HepG2 (cell line): ENCODE measurements around the gene PRICKLE2. TPM values are rescaled to one million over a fixed set of nuclear protein-coding genes. Genes with fewer than 3 reads are reported as not detected.

Experiments used
- ATAC-seq: fragments of 200-7000 bp; cut with Tn5 transposase; 3 replicates; pipeline ENCODE4 v1.9.1; 2020; ENCODE audit warnings: mild to moderate bottlenecking, moderate library complexity
- BruUV-seq: library from RNA; stranded (reverse); fragments of 400-500 nt; replicated peaks from 2 replicates; lab custom pipeline; 2021; lab: Mats Ljungman, UMichigan
- CTCF ChIA-PET: fragments of 300-600 bp; formaldehyde crosslinking; extraction: SDS; loops from one replicate; lab custom pipeline; 2021; ENCODE audit warnings: low total read pairs, inconsistent platforms, low intra/inter-chr PET ratio; lab: Yijun Ruan, JAX
- POLR2A ChIA-PET: fragments of 350-600 bp; sonication (Branson Sonifier 250); formaldehyde crosslinking; loops from one replicate; lab custom pipeline; 2020; ENCODE audit warnings: antibody characterized with exemption, inconsistent platforms; lab: Yijun Ruan, JAX
- DNase-seq: peaks from one replicate; pipeline ENCODE4 v3.0.0-alpha.2; 2015; ENCODE audit warnings: low spot score
- FAIRE-seq: peaks from 3 replicates; lab custom pipeline; 2011; peaks lifted over from hg19 to GRCh38; lab: Jason Lieb, UNC
- H2AFZ ChIP-seq: one replicate; pipeline ENCODE4 v1.6.1; 2011; ENCODE audit warnings: low read length, inconsistent platforms
- H3K27ac ChIP-seq: fragments of 300-600 bp; 3 replicates; pipeline ENCODE4 v1.8.0; 2011; ENCODE audit warnings: mixed run types, mild to moderate bottlenecking, mixed read lengths, low read length, inconsistent platforms; ENCODE audit not compliant: insufficient read depth; ENCODE audit errors: extremely low read length
- H3K27me3 ChIP-seq, 2 experiments: fragments of 200-600 bp in 1 of 2; 2 replicates in 1 of 2; 3 replicates in 1 of 2; pipeline versions ENCODE4 v1.6.0 to v1.8.0; 2011; ENCODE audit warnings: low read length in 2 of 2, mild to moderate bottlenecking in 2 of 2, moderate library complexity in 2 of 2, inconsistent platforms in 1 of 2; ENCODE audit not compliant: insufficient read depth in 2 of 2, control insufficient read depth in 1 of 2
- H3K36me3 ChIP-seq, 2 experiments: fragments of 200-600 bp in 1 of 2; replicated peaks in 1 of 2; 2 replicates in 1 of 2; 3 replicates in 1 of 2; pipeline versions ENCODE4 v1.5.1 to v1.8.0; 2011; ENCODE audit warnings: low read length in 2 of 2, inconsistent platforms in 1 of 2; ENCODE audit not compliant: insufficient read depth in 2 of 2, control insufficient read depth in 1 of 2
- H3K4me1 ChIP-seq: 2 replicates; pipeline ENCODE4 v1.5.1; 2012; ENCODE audit warnings: low read length, inconsistent platforms; ENCODE audit not compliant: insufficient read depth
- H3K4me2 ChIP-seq: 2 replicates; pipeline ENCODE4 v1.6.0; 2011; ENCODE audit warnings: low read depth, low read length, inconsistent platforms
- H3K4me3 ChIP-seq, 3 experiments: fragments of 200-600 bp in 1 of 3; sonication (generic), shearing (Covaris generic) in 1 of 3; replicated peaks in 1 of 3; 2 replicates each; pipeline ENCODE4 v1.5.1; 2011 to 2016; ENCODE audit warnings: low read length in 3 of 3, inconsistent platforms in 2 of 3, low read depth in 2 of 3, mild to moderate bottlenecking in 2 of 3, control low read depth in 1 of 3, mixed read lengths in 1 of 3; ENCODE audit not compliant: insufficient read depth in 1 of 3
- H3K79me2 ChIP-seq: one replicate; pipeline ENCODE4 v1.6.1; 2011; ENCODE audit warnings: low read length, inconsistent platforms; ENCODE audit not compliant: insufficient read depth
- H3K9ac ChIP-seq: 2 replicates; pipeline ENCODE4 v1.6.0; 2011; ENCODE audit warnings: mild to moderate bottlenecking, low read depth, low read length, inconsistent platforms; ENCODE audit not compliant: insufficient read depth
- H3K9me3 ChIP-seq: 2 replicates; pipeline ENCODE4 v1.5.1; 2012; ENCODE audit warnings: mild to moderate bottlenecking, low read length
- H4K20me1 ChIP-seq: 2 replicates; pipeline ENCODE4 v1.6.0; 2011; ENCODE audit warnings: inconsistent platforms, mild to moderate bottlenecking, low read length, moderate library complexity; ENCODE audit not compliant: insufficient read depth
- ARNT ChIP-seq: fragments of 450-650 bp; IDR thresholded peaks from 2 replicates; pipeline ENCODE4 v1.6.1; 2017
- BHLHE40 ChIP-seq: IDR thresholded peaks from 2 replicates; pipeline ENCODE4 v1.6.1; 2011; ENCODE audit warnings: low read length, improper control_type of control experiment
- EEA1 ChIP-seq: sonication (generic); formaldehyde crosslinking; IDR thresholded peaks from 2 replicates; pipeline ENCODE4 v1.5.1; 2020; ENCODE audit warnings: mild to moderate bottlenecking, missing genetic modification reagents, borderline replicate concordance
- RFX1 ChIP-seq: fragments of 450-650 bp; IDR thresholded peaks from 2 replicates; pipeline ENCODE4 v1.6.1; 2017
- SMAD9 ChIP-seq: sonication (generic); formaldehyde crosslinking; IDR thresholded peaks from 2 replicates; pipeline ENCODE4 v1.5.1; 2020; ENCODE audit warnings: mild to moderate bottlenecking, missing genetic modification reagents
- ZNF136 ChIP-seq: sonication (generic); formaldehyde crosslinking; IDR thresholded peaks from 2 replicates; pipeline ENCODE4 v1.8.1; 2022; ENCODE audit warnings: low read depth, mild to moderate bottlenecking, moderate library complexity, missing genetic modification reagents
- ZNF260 ChIP-seq: sonication (generic); formaldehyde crosslinking; IDR thresholded peaks from 2 replicates; pipeline ENCODE4 v1.4.0; 2020; ENCODE audit warnings: missing genetic modification reagents, low read depth, mild to moderate bottlenecking, borderline replicate concordance
- ZNF550 ChIP-seq: sonication (generic); formaldehyde crosslinking; IDR thresholded peaks from 2 replicates; pipeline ENCODE4 v1.4.0; 2020; ENCODE audit warnings: mild to moderate bottlenecking, missing genetic modification reagents, borderline replicate concordance
- ZNF703 ChIP-seq: sonication (generic); formaldehyde crosslinking; IDR thresholded peaks from 2 replicates; pipeline ENCODE4 v1.5.1; 2020; ENCODE audit warnings: missing genetic modification reagents, mild to moderate bottlenecking, moderate library complexity, borderline replicate concordance
- ZNF747 ChIP-seq: sonication (generic); formaldehyde crosslinking; IDR thresholded peaks from 2 replicates; pipeline ENCODE4 v1.8.1; 2023; ENCODE audit warnings: missing genetic modification reagents, mild to moderate bottlenecking, borderline replicate concordance
- ZNF879 ChIP-seq: sonication (generic); formaldehyde crosslinking; IDR thresholded peaks from 2 replicates; pipeline ENCODE4 v1.8.1; 2023; ENCODE audit warnings: missing genetic modification reagents
- ZSCAN30 ChIP-seq: sonication (generic); formaldehyde crosslinking; IDR thresholded peaks from 2 replicates; pipeline ENCODE4 v1.5.0; 2020; ENCODE audit warnings: mild to moderate bottlenecking, missing genetic modification reagents
- whole genome bisulfite sequencing: methylation state at CpG from one replicate; pipeline ENCODE4 v1.1.6; 2017; ENCODE audit warnings: low lambda C conversion rate; 5-methylcytosine and 5-hydroxymethylcytosine counted together
- in situ Hi-C: cut with HindIII; loops from 2 replicates; pipeline ENCODE4 v1.10.0; 2017; ENCODE audit warnings: low pct_unique_long_range_greater_than_20kb; ENCODE audit not compliant: extremely low pct_ligation_motif_present
- intact Hi-C: fragments of 100-400 bp; cut with micrococcal nuclease; formaldehyde crosslinking; loops from one replicate; pipeline ENCODE4 v1.10.0; 2022; ENCODE audit not compliant: unreplicated experiment
- polyA plus RNA-seq, 8 experiments: library from polyadenylated mRNA; depleted of rRNA in 3 of 8; stranded (reverse) in 7 of 8; unstranded in 1 of 8; fragments of >200 nt; fragmentation: Illumina TruSeq in 4 of 8; extraction: Trizol in 4 of 8; gene quantifications; 2 replicates each; pipeline versions ENCODE4 v1.2.1 to v1.2.3, GENCODE V29; 2011 to 2016; ENCODE audit warnings: low read depth in 4 of 8, missing spikeins in 1 of 8, mixed read lengths in 1 of 8; ENCODE audit not compliant: insufficient read depth in 1 of 8
- total RNA-seq, 5 experiments: library from RNA; depleted of rRNA; stranded (reverse); fragments of >200 nt; fragmentation: Illumina TruSeq; extraction: Trizol; gene quantifications; 2 replicates each; pipeline ENCODE4 v1.2.3, GENCODE V29; 2016; ENCODE audit warnings: low read depth in 1 of 5
- TF ChIP-seq, protein P1 (sequence below): sonication (generic); formaldehyde crosslinking; IDR thresholded peaks from 2 replicates; pipeline ENCODE4; 2020; ENCODE audit warnings: missing genetic modification reagents, mild to moderate bottlenecking, borderline replicate concordance
- TF ChIP-seq, protein P2 (sequence below): sonication (generic); formaldehyde crosslinking; IDR thresholded peaks from 2 replicates; pipeline ENCODE4 v1.8.1; 2023; ENCODE audit warnings: mild to moderate bottlenecking, missing genetic modification reagents
- TF ChIP-seq, protein P3 (sequence below): sonication (generic); formaldehyde crosslinking; IDR thresholded peaks from 2 replicates; pipeline ENCODE4 v1.4.0; 2020; ENCODE audit warnings: mild to moderate bottlenecking, missing genetic modification reagents
- TF ChIP-seq, protein P4 (sequence below): fragments of 450-650 bp; IDR thresholded peaks from 2 replicates; pipeline ENCODE4 v1.6.1; 2016
- TF ChIP-seq, protein P5 (sequence below): sonication (generic); formaldehyde crosslinking; IDR thresholded peaks from 2 replicates; pipeline ENCODE4 v1.5.1; 2020; ENCODE audit warnings: missing genetic modification reagents, mild to moderate bottlenecking, borderline replicate concordance

The PRICKLE2 gene
- total and polyA plus RNA-seq, 2 of the 13 experiments (the other 11 are each of a cell fraction or from before 2014, with no cell fraction given): 0.01 to 0.07 TPM

DNA sequence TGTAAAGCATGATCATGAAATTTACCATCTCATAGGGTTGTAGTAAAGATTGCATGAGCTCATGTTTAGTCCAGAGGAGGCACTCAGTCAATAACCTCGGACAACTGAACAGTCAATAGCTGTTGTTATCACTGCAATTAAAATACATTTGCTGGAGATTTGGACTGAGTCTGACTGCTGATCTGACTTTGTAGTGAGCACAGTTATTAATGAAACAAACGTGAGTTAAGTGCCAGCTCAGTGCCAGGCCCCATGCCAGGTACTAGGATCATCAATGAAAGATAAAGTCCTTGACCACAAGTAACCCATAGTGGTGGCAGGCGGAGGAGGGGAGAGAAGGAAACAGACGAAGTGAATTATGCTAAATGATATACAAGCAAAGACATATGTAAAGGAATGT is 43.7 kb upstream of the PRICKLE2 start:
- H4K20me1 ChIP-seq: no peaks in the 10 kb centered on the region
- in situ Hi-C loops (no loop called here), intact Hi-C loops (no loop called here)
- H3K36me3 ChIP-seq: no peaks in the 10 kb centered on the region
- H3K9ac ChIP-seq: no peak overlapping the region
- H3K4me3 ChIP-seq: no peak overlapping the region
- no TSS peak for BruUV-seq
- no peak for FAIRE-seq
- no peak for DNase-seq
- H3K9me3 ChIP-seq: peaks cover 9% of the 10 kb centered on the region
- no peak for ATAC-seq
- H2AFZ ChIP-seq: no peak overlapping the region
- CTCF ChIA-PET: no interaction called here
- POLR2A ChIA-PET: no interaction called here
- H3K79me2 ChIP-seq: no peaks in the 10 kb centered on the region
- no peak overlapping the region for H3K4me2 ChIP-seq
- H3K4me1 ChIP-seq: peaks cover 27% of the 10 kb centered on the region
- WGBS: 34% methylated on average over 4 of the region's 4 CpGs
- no peak overlapping the region for H3K27ac ChIP-seq
- peaks cover 0 to 23% of the 10 kb centered on the region in 2 experiments; a peak in 2 of 5 replicates for H3K27me3 ChIP-seq
- TF ChIP-seq, protein P1, sequence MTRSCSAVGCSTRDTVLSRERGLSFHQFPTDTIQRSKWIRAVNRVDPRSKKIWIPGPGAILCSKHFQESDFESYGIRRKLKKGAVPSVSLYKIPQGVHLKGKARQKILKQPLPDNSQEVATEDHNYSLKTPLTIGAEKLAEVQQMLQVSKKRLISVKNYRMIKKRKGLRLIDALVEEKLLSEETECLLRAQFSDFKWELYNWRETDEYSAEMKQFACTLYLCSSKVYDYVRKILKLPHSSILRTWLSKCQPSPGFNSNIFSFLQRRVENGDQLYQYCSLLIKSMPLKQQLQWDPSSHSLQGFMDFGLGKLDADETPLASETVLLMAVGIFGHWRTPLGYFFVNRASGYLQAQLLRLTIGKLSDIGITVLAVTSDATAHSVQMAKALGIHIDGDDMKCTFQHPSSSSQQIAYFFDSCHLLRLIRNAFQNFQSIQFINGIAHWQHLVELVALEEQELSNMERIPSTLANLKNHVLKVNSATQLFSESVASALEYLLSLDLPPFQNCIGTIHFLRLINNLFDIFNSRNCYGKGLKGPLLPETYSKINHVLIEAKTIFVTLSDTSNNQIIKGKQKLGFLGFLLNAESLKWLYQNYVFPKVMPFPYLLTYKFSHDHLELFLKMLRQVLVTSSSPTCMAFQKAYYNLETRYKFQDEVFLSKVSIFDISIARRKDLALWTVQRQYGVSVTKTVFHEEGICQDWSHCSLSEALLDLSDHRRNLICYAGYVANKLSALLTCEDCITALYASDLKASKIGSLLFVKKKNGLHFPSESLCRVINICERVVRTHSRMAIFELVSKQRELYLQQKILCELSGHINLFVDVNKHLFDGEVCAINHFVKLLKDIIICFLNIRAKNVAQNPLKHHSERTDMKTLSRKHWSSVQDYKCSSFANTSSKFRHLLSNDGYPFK: no peak
- TF ChIP-seq ZNF747 (CRISPR knock-in tag) (no peak), ZNF550 (no peak), ZNF703 (no peak), RFX1 (no peak), ZNF879 (CRISPR knock-in tag) (no peak), ZNF260 (CRISPR knock-in tag) (no peak), ZSCAN30 (CRISPR knock-in tag) (no peak), SMAD9 (CRISPR knock-in tag) (no peak), BHLHE40 (no peak), EEA1 (CRISPR knock-in tag) (no peak), ZNF136 (CRISPR knock-in tag) (no peak), ARNT (no peak)
- TF ChIP-seq, protein P2, sequence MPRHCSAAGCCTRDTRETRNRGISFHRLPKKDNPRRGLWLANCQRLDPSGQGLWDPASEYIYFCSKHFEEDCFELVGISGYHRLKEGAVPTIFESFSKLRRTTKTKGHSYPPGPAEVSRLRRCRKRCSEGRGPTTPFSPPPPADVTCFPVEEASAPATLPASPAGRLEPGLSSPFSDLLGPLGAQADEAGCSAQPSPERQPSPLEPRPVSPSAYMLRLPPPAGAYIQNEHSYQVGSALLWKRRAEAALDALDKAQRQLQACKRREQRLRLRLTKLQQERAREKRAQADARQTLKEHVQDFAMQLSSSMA (CRISPR knock-in tag): no peak
- TF ChIP-seq, protein P3, sequence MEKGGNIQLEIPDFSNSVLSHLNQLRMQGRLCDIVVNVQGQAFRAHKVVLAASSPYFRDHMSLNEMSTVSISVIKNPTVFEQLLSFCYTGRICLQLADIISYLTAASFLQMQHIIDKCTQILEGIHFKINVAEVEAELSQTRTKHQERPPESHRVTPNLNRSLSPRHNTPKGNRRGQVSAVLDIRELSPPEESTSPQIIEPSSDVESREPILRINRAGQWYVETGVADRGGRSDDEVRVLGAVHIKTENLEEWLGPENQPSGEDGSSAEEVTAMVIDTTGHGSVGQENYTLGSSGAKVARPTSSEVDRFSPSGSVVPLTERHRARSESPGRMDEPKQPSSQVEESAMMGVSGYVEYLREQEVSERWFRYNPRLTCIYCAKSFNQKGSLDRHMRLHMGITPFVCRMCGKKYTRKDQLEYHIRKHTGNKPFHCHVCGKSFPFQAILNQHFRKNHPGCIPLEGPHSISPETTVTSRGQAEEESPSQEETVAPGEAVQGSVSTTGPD: no peak
- TF ChIP-seq, protein P4, sequence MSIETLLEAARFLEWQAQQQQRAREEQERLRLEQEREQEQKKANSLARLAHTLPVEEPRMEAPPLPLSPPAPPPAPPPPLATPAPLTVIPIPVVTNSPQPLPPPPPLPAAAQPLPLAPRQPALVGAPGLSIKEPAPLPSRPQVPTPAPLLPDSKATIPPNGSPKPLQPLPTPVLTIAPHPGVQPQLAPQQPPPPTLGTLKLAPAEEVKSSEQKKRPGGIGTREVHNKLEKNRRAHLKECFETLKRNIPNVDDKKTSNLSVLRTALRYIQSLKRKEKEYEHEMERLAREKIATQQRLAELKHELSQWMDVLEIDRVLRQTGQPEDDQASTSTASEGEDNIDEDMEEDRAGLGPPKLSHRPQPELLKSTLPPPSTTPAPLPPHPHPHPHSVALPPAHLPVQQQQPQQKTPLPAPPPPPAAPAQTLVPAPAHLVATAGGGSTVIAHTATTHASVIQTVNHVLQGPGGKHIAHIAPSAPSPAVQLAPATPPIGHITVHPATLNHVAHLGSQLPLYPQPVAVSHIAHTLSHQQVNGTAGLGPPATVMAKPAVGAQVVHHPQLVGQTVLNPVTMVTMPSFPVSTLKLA: no peak
- TF ChIP-seq, protein P5, sequence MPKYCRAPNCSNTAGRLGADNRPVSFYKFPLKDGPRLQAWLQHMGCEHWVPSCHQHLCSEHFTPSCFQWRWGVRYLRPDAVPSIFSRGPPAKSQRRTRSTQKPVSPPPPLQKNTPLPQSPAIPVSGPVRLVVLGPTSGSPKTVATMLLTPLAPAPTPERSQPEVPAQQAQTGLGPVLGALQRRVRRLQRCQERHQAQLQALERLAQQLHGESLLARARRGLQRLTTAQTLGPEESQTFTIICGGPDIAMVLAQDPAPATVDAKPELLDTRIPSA (CRISPR knock-in tag): no peak
